Activated CD4-positive, alpha-beta T cell treated with anti-CD3 and anti-CD28 coated beads, Interleukin-2, amount 50 U/mL, for 4 hours (primary cell): Measurements from ENCODE around the gene HSPG2.

ENCODE experiments used
- DNase-seq, 2 experiments: peaks; one replicate each; pipeline ENCODE4 v3.0.0-alpha.2; 2020

The HSPG2 gene

DNA sequence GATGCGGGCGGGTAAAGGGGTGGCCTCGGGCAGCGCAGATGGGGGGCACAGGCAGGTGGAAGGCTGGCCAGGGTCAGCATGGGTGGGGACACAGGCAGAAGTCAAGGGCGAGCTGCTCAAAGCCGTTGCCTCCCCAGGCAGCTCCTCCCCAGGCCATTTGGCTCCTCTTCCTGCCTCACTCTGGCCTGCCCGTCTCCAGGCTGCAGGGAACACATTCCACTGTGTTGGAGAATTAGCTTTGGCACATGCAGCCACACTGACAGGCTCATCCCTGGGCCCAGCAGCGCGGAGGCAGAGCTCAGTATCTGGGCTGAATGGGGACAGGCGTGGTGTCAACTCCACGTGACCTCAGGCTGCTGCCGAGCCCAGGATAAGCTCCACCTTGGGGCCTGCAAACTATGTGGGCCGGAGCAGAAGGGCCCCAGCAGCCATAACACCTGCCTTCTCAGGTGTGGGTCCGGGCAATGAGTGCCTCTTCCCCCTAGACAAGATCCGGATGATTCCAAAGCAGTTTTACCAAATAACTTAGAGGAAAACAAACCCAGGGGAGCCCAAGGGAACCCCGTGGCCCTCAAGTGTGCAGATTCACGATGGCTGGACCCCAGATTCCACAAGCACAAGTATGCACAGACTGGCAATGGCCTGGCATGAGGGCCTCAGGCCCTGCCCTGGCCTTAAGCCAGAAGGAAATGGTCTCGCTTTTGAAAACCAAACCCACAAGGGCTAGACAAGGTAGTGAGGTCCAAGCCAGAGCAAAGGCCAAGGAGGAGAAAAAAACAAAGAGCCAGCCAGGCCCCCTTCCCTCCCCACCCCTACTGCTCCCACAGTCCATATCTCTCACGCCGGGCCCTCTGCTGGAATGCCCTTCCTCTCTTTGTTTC is 40.2 kb downstream of the HSPG2 start:
- no peak for DNase-seq

DNA sequence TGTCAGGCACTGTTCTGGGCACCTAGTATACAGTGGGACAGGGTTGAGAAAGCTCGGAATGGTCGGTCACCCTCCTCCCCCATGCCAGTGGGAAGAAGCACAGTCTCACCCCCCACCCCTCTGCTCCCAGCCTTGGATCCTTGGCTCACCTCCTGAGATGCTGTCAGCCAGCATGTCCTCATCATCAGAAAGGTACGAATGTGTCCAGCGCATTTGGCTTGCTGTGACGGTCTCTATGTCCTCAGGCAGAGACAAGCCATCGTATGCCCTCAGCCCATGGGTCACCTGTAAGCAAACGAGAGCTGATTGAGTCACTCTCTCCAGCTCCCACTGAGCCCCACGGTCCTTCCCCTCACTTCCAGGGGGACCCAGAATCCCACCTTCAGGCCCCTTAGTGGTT is 41.1 kb downstream of the HSPG2 start:
- DNase-seq, result no peak

DNA sequence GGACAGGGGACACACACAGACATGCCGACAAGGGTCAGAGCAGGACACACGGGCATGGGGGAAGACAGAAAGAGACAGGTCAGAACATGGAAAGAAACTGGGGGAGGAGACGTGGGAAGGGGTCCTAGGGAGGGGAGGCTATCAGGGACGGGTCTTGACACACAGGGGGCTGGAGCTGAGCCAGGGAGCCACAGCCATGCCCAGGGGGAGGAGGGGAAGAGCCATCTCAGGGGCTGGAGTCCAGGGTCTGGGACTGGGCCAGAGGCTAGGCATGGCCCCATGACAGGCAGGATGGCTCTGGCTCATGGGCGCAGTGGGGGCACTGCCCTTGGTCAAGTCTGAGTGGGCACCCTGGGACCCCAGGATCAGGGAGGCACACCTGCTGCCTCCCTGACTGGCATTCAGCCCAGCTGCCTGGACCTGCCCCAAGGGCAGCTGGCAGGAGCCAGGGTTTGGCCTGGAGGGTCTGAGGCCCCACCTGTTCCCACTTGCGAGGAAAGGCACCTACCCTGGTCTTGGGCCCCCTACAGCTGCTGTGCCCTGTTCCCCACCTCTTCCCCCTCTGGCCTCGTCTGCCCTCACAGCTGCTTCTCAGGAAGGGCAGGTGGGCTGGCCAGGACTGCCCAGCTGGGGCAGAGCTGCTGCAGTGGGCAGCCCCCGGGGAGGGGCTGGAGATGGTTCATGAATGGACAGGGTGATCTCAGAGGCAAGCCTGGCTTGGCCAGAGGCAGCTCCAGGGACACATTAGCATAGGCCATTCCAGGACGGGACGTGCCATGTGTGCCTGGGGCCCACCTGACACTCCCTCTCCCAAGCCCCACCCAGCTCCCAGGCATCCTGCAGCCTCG is 42.9 kb downstream of the HSPG2 start:
- DNase-seq, result no peak

DNA sequence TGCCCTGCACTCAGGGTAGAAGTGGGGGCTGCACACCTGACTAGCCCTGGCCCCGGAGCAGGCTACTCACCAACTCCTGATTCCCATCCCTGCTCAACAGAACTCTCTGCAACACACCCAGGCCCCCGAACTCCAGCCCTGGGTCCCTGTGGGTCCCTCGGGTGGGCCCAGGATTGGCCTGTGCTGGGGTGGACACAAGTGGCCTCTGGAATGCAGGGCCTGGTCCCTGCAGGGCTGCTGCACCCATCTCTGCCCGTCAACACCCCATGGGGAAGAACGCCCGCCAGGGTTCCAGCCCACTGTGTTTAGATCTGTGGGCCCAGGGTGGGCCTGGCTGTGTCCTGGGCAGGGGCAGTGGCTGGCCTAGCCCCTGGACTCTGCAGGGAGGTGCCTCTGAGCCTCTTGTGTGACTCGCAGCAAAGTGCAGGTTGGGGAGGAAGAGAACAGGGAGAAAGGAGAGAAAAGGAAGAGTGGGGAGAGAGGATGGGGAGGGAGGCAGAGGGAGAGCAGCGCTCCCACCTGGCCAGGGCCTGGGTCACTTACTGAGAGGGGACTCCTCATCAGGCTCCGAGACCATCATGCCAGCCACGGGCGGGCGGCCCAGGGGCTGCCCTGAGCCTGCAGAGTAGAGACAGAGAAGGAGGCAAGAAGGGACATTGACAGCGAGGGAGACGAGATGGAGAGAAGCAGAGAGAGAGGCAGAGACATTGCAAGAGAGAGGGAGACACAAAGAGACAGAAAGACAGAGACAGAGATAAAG is 43.9 kb downstream of the HSPG2 start:
- no peak for DNase-seq

DNA sequence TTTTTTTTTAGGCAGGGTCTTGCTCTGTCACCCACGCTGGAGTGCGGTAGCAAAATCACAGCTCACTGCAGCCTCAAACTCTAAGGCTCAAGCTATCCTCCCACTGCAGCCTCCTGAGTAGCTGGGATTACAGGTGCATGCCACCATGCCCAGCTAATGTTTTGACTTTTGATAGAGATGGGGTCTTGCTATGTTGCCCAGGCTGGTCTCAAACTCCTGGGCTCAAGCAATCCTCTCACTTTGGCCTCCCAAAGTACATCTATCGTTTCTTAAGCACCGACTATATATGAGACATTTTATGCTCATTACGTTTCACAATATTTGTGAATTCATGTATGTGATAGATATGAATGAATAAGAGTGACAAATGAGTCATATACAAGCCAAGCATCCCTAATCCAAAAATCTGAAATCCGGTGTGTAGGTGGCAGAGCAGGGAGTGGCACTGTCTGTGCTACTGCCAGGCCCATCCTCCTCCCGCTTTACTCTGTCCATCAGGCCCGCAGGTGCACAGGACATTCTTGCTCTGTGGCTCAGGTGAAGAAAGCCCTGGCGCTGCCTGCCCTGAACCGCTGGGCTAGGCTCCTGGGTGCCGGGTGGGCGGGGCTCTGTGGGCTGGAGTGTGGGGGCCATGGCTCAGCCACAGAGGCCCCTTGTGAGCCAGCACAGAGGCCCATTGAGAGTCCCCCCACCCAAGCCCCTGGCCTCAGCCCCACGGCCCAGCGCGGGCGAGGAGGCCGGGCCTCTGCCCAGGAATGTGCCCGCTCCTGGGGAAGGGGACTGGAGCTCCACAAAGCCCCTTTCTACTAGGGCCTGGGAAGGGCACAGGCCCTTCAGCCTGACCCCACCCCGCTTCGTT is 45.3 kb downstream of the HSPG2 start:
- DNase-seq, result no peak

DNA sequence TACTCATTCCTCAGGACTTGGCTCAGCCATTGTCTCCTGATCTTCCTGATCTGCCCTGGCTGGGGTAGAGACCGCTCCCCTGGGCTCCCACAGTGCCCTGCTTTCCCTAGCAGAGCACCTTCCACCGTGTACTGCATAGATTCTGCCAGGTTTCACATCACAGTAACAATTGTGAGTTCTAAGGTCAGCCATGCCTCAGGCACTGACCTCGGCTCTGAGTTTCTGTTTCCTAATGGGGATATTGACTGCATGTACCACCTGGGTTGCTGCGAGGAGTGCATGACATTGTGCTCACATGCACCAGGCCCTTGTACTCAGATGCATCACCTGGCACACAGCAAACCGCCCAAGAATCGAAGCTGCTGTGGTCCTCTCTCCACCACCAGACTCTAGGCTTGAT is 46.0 kb downstream of the HSPG2 start:
- DNase-seq, result no peak

DNA sequence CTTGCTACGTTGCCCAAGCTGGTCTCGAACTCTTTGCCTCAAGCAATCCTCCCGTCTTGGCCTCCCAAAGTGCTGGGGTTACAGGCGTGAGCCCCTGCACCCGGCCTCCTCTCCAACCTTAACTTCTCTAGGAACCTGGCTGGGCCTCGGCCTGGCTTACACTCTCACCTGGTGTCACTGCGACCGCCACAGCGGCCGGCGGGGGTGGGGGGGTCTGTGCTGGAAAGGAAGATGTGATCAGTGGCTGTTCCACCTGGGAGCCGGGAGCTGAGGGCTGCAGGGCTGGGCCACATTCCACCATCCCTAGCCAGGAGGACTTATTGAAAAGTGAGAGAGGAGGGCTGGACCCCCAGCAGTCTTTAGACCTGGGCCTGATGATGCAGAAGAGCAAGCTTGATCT is 48.6 kb downstream of the HSPG2 start:
- no peak for DNase-seq

DNA sequence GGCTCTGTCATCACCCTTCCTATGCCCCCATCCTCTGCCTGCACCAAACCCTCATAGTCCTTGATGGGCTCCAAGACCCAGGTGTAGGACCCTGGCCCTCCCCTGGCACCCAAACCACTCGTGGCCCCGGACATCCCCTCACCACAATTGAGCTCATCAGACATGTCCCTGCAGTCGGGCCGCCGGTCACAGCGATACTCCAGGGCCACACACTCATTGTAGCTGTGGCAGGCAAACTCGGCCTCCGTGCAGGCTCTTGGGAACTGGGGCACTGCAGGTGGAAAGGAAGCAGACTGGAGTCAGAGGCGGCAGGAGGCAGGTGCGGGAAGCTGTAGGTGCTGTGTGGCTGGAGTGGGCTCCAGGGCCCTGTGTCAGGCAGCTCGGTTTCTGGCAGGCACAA is 49.3 kb downstream of the HSPG2 start:
- DNase-seq, result no peak

DNA sequence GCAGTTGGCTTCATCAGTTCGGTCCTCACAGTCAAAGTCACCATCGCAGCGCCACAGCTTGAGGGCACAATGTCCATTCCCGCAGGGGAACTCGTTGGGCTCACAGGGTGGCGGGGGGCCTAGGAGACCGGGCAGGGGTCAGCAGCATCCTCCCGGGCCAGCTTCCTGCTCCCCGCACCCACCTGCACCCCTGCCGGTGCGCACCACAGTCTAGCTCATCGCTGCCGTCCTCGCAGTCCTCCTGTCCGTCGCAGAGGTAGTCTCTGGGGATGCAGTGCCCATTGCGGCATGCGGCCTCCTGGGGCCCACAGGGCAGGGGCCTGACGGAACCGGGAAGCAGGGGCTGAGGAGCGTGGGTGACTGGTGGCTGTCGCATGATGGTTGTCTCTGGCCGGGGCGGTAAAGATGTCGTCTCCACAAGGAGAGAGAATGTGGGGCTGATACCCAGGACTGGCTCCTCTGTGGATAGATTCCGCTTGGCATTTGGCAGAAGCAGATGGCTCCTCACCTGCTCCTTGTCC is 49.8 kb downstream of the HSPG2 start:
- no peak for DNase-seq

DNA sequence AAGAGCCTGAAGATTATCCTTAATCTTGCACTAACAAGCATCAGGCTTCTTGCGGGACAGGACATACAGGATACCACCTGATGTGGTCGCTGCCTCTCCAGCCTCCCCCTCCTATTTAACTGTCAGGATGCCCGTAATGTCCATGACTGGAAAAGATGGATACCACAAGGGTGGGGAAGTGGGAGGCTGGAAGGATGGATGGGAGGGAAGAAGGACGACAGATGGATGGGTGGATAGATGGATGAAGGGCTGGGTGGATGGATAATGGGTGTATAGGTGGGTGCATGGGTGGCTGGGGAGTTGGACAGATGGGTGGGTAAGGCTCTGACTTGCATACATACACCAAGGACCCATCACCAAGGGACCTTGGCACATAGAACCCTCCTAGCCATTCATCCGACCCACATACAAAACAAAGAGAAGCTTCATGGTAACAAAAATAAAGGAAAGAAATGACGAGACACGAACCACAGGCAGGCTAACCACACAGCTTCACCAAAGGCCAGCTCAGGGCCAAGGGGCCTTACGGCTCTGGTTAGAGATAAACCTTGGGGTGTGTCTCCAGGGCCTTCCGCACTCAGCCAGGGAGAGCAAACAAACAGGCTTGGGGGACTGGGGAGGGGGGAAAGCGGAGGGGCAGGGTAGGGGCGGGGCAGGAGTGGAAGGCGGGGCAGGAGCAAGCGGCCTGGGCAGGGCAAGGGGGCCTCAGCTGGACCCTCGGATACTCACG is 50.5 kb downstream of the HSPG2 start:
- no peak for DNase-seq

DNA sequence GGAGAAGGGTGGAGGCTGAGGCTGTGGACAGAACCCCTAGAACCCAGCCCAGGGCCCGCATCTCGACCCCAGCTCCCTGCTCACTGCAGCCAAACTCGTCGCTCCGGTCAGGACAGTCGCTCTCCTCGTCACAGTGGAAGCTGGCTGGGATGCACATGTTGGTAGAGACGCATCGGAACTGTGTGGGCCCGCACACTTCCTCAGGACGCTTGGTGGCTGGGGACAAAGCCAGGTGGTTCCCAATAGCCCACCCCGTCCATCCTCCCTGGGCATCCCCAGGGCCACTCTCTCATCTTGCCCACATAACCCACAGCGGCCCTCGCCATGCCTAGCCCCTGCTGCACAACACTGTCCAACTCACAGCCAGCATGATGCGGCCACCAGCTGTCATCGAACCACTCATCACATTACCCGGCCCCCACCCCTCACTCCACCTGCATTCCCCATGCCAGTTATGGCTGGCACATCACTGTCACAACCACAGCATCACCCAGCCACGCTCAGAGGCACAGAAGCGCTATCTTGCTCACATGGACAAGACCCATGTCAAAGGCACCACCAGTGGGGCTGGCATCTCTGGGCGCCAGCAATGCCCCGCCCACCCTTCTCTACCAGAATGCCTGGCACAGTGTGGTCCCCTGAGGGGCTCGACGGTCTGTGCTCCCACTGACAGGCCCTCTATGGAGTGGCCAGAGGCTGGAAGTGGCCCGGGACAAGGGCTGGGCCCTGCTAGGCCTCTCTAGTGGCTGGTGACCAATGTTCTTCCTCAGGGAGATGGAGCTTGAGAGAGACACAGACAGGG is 51.7 kb downstream of the HSPG2 start:
- no peak for DNase-seq

DNA sequence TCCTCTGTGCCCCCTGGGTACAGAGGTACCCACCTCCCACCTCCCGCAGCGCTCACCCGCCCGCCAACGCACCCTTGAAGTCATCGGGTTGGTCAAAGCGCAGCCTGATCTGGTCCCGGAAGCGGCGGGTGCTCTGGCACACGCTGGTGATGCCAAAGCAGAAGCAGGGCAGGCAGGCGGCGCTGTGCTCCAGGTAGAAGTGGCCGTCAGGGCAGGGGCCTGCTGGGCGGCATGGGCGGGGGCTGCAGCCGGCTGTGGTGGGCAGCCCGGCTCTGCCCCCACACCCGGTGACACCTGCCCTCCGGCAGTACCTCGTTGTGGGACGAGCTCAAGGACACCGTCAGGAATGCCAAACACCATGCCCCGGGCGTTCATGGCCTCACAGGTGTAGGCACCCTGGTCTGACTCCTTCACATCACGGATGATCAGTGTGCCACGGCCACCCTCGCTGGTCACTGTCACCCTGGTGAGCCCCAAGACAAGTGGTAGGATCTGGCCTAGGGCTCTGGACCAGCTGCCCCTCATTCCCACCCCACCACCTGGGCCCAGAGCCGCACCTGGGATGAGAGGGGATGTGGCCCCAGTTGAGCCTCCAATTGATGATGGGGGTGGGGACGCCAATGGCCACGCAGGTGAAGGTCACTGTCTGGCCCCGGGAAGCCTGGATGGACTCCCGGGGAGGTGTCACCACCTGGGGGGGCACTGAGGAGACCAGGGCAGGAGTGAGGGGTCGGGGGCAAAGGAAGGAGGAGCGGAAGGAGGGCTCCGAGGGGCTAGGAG is 52.5 kb downstream of the HSPG2 start:
- no peak for DNase-seq

DNA sequence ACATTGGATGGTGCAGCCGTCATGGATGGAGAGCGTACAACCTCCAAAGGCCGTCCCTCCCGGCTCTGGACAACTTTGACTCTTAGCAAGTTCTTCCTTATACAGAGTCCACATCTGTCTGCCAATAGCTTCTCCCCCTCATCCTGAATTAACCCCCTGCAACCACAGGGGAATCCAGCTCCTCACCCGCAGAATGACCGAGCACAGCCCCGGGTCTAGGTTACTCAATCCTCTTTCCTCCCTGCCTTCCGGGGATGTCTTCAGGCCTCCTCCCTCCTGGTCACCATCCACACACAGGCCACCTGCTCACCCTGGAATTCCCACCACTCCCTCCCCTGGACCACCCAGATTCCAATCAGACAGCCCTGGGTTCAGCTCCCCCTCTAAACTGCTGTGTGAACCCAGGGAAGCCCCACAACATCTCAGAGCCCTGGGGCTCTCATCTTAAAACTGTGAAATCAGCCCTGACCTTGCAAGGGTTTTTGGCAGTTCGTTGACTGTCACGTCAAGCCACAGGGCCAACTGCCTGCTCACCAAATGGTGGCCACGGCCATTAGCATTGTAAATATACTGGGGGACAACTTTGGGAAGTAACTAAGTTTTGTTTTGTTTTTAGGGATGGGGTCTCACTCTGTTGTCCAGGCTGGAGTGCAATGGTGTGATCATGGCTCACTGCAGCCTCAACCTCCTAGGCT is 54.2 kb downstream of the HSPG2 start:
- DNase-seq, result no peak

DNA sequence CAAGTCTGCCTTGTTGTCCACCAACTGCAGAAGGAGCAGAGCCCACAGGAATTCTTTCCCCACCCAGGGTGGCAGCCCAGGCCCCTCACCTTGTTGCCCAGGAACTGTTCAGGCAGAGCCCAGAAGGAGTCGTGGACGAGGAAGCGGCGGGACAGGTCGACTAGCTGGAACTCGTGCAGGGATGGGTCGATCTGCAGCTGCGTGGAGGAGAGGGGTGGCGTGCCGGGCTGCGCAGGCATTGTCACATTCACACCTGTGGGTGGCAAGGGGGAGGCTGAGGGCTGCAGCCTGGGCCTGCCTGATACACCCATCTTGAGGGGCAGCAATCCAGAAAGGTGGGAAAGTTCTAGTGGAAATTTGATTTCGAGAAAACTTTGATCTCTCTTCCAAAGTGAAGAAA is 55.9 kb downstream of the HSPG2 start:
- DNase-seq, result no peak

DNA sequence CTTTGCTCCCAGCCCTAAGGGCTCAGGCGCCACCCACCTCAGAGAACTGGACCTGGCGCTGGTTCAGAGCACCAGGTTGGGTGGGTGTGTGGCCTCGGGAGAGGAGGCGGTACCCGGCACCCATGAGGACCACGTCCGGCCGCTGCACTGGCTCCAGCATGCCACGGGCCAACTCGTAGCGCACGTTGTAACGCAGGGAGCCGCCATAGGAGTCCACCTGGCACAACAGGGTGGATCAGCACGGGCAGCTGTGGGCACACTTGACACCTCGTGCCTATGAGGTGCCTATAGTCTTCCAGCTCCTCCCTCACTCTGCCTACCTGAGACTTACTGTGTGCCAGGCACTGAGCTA is 56.5 kb downstream of the HSPG2 start:
- no peak for DNase-seq

DNA sequence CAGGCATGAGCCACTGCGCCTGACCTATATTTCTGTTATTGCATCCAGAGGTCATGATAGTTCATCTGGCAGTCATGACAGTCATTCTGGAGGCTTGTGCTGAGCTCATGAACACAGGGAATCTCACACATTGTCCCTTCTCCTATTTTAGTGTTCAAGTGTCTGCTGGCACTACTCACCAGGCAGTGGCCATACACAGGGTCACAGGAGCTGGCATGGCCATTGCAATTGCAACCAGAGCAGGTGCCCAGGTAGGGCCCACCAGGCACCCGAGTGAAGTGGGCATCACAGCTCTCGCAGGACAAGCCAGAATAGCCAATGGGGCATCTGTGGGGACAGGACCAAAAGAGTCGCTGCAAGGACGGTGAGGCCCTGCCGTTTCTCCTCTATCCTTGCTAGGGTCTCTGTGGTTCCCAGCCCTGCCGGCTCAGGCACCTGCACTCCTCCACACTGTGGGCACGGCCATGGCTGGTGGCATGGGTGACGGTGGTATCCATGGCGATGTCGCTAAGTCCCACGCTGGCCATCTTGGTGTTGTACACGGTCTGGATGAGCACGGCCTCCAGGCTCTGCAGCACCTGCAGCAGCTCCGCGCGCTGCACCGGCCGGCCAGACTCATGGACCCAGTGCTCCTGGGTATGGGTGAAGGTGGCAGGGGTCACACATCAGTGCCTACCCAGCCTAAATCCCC is 57.0 kb downstream of the HSPG2 start:
- no peak for DNase-seq

DNA sequence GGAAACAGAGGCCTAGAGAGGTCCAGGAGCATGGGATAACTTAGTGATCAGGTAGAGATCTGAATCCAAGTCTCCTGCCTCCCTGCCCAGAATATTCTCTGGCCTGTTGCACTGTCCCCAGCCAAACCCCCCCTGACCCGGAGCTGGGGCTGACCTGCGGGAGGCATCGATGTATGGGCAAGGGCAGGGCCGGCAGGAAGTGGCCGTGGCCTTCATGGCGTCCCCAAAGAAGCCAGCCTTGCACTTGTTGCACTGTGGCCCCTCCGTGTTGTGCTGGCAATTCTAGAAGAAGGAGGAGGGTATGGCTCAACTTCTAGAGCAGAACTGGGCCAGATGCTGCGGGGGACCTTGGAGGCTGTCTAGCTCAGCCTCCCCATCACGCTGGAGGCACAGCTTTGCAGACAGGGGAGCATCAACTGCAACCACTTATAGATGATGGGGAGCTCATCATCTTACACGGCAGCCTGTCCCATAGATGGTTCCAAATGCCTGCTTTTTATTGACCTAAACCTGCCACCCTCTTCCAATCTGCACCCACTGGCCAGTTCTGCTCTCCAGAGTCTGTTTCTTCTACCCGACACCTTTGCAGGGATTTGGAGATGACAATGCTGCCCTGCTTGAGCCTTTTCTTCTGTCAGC is 58.2 kb downstream of the HSPG2 start:
- DNase-seq, result no peak
